NCI-H82 (cell line): ENCODE measurements around the gene OR2T8.

ENCODE experiments used
- DNase-seq: peaks from one replicate; lab custom pipeline; 2025; lab: John Stamatoyannopoulos, UW

OR2T8 gene, protein sequence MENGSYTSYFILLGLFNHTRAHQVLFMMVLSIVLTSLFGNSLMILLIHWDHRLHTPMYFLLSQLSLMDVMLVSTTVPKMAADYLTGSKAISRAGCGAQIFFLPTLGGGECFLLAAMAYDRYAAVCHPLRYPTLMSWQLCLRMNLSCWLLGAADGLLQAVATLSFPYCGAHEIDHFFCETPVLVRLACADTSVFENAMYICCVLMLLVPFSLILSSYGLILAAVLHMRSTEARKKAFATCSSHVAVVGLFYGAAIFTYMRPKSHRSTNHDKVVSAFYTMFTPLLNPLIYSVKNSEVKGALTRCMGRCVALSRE

DNA sequence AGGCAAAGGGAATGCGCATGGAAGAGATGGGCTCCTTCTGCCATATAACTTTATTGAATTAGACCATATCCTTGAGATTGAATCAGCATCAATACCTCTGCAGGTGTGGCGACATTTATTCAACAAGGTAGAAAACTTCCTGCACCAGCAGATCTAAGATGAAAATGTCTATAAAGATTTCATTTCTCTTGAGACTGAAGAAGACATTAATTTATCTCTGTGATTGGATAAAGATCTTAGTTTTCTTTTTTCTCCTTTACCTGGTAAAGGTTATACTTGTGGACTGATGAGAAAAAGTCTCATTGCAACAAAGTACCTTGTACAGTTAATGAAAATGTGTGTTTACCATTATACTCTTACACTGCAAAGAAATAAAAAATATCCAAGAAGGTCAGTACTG, at the start of gene OR2T8:
Gene OR2T8, plus strand, starts transcription at position 301 of the 400 bp plus-strand sequence. CDS start 766 bp downstream, outside the sequence.
- DNase-seq, result no peak

DNA sequence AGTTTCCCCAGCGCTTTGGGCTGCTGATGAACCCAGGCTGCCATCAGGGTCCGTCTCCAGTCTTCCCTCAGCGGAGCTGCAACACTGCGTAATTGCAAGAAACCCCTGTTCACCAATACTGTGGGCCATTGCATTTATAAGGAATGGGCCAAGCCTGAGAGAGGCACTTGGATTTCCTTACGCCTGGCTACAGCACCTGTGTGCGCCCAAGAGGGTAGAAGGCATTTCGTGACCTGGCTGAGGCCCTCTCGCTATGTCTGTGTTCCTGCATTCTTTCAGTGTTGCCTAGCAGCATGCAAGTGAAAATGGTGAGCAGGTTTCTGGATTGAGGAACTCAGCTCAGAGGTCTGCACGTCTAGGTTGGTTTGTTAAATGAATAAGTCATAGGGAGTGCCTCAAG, 36.7 kb upstream of the OR2T8 start:
- no peak for DNase-seq

- DNase-seq, result no peak
Measured at GRCh38 chr1:247884797-247885413, 35.1 kb upstream of the OR2T8 start.

- DNase-seq, result no peak
Measured at GRCh38 chr1:247895163-247895637, 24.9 kb upstream of the OR2T8 start, which contains the start of gene OR2W3. Gene OR2W3 (plus strand): TSS chr1:247895587. CDS start chr1:247895587, 0 bp downstream.

GRCh38 chr1:247895976-247896375, 24.1 kb upstream of the OR2T8 start:
- no peak for DNase-seq

DNA sequence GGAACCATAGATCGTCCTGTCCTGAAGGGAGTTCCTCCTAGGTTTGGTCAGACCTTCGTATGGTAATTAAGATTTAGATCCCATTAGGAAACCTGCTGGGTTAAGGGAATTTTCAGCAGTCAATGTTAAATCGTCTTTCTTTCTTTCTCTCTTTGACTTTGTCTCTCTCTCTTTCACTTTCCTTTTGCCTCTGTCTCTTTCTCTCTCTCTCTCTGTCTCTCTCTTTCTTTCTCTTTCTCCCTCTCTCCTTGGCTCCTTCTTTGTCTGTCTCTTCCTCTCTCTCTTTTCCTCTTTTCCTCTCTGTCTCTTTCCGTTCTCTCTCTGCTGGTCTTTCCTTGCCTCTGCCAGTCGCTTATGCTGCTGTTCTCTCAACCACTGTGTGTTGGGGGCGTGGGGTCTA, 15.9 kb upstream of the OR2T8 start:
- no peak for DNase-seq

GRCh38 chr1:247905181-247905580, 14.9 kb upstream of the OR2T8 start:
- DNase-seq, result no peak

GRCh38 chr1:247905910-247906503, 14.0 kb upstream of the OR2T8 start:
- DNase-seq, result no peak

DNA sequence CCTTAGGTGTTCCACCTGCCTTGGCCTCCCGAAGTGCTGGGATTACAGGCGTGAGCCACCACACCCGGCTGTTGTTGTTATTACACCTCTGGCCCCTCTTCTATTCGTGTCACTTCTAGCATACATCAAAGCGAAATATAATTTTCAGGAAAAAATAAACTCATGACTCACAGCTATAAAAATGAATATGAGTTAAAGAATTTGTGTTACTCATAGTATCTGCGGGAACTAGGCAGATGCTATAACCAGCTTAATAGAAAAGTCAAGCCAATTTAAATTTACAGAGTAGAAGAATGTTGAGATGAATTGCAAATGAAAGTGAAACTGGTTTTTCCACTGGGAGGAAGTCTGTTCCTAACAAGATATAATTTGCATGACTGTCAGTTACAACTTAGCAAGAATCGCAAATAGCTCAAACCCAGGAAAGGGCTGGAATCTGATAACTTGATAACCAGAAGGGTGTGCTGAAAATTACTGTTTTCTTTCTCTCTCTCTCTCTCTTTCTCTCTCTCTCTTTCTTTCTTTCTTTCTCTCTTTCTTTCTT, 13.5 kb upstream of the OR2T8 start:
- no peak for DNase-seq

GRCh38 chr1:247908766-247909165, 11.3 kb upstream of the OR2T8 start:
- DNase-seq, result no peak

DNA sequence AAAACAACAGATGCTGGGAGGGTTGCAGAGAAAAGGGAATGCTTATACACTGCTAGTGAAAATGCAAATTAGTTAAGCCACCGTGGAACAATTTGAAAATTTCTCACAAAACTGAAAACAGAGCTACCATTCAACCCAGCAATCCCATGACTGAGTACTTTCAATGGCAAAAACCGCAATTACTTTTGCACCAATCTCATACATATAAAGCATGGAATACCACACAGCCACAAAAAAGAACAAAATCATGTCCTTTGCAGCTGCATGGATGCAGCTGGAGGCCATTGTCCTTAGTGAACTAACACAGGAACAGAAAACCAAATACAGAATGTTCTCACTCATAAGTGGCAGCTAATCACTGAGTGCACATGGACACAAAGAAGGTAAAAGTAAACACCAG, 6.3 kb upstream of the OR2T8 start:
- DNase-seq, result no peak

GRCh38 chr1:247914941-247915662, 5.0 kb upstream of the OR2T8 start:
- DNase-seq, result no peak

DNA sequence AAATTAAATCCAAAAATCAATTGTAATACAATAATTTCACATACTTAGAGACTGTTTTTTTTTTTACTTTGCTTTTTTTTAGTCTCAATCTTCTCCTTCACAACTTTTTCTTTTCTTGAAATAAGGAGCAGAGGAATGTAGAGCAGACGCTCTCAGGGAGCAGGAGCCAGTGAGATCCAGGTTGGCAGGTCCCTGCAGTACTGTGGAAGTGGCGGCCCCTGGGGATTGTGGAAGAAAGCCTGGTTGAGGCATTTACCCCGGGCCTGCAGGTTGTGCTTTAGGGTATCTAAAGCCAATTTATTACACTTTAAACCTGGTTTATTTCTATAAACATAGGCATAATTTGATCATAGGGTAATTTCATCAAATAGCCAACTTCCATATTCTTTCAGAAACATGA, 3.9 kb downstream of the OR2T8 start:
- no peak for DNase-seq

GRCh38 chr1:247924868-247925267, 4.8 kb downstream of the OR2T8 start, which contains the start of gene OR2AJ1:
Gene OR2AJ1 (plus strand): TSS chr1:247924889. CDS start chr1:247933769, 8,880 bp downstream.
- DNase-seq, result no peak

GRCh38 chr1:247933989-247934388, 13.9 kb downstream of the OR2T8 start:
- DNase-seq, result no peak

DNA sequence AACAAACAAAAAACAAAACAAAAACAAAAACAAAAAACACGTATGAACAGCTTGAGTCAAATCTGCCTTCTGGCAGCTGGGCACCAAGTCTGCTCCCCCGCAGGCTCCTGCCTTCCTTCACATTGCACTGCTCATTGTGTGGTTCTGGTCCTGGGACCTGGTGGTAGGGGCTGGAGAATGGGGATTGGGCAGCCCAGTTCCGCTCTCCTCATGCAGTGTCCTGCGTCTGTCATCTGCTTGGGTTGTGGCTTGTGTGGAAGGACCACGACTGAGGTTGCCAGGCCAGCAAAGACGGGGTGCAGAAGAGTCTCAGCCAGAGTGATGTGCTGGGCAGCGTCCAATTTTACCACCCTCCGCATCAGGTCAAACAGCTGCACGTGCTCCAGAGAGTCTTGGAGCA, 15.7 kb downstream of the OR2T8 start:
- DNase-seq, result no peak

- DNase-seq, result no peak
Measured at GRCh38 chr1:247936415-247936814, 16.4 kb downstream of the OR2T8 start.

- DNase-seq, result peak; percentile 84
Measured at GRCh38 chr1:247936965-247937734, 17.1 kb downstream of the OR2T8 start.

DNA sequence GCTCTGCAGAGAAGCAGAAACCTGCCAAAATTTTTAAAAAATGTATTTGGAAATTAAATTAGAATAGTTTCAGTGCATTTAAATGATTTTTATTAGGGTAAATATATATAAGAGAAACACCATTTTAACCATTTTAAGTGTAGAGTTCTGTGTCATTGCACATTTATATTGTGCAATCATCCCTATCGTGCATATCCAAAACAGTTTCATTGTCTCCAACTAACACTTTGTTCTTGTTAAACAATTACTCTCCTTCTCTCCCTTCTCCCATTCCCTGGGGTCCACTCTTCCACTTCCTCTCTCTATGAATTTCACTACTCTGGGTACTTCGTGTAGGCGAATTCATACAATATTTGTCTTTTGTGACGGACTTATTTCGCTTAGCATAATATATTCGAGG, 22.6 kb downstream of the OR2T8 start:
- no peak for DNase-seq

GRCh38 chr1:247948558-247948957, 28.5 kb downstream of the OR2T8 start, which contains the start of gene OR2L8:
Gene OR2L8 (plus strand): TSS chr1:247948858. CDS start chr1:247948858, 0 bp downstream.
- no peak for DNase-seq

DNA sequence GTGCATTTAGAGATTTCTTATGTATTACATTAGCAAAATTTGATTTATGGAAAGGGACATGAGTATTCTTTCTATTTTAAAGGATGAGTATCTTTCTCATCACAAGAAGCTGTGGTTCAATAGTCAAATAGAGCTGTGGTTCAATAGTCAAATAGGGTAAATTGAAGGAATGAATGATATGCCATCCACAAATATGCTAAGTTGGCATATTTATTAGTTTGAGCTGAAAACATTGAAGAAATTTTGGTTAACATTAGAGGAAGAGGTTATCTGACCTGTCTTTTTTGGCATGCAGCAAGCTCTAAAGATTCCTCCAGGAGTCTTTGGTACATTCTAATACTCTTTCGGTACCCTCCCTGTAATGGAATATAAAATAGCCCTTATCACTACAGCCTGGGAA, 33.4 kb downstream of the OR2T8 start:
- DNase-seq, result no peak
